PFSK-1 (cell line): Measurements from ENCODE around the gene RAP1GAP2.
A peak's percentile ranks its signal among the peaks of the same experiment; 100 is the strongest.

ENCODE experiments used
- FOXP2 ChIP-seq: optimal IDR thresholded peaks from 2 replicates; pipeline ENCODE3; 2011; ENCODE audit warnings: borderline replicate concordance, control low read depth, inconsistent platforms; ENCODE audit not compliant: insufficient read depth; ENCODE audit errors: extremely low read length, extremely low read depth
- POLR2AphosphoS5 ChIP-seq: IDR thresholded peaks from 2 replicates; pipeline ENCODE4 v1.6.1; 2012; ENCODE audit warnings: low read depth, mild to moderate bottlenecking, control low read depth, low read length, moderate library complexity
- SIN3A ChIP-seq: IDR thresholded peaks from 2 replicates; pipeline ENCODE4 v1.6.1; 2012; ENCODE audit warnings: mild to moderate bottlenecking, low read length, moderate library complexity, borderline replicate concordance; ENCODE audit not compliant: insufficient read depth
- TAF1 ChIP-seq: IDR thresholded peaks from 2 replicates; pipeline ENCODE4 v1.6.1; 2012; ENCODE audit warnings: low read length, control low read depth, borderline replicate concordance; ENCODE audit not compliant: insufficient read depth
- TF ChIP-seq, protein P1 (sequence below), 2 experiments: IDR thresholded peaks; 2 replicates each; pipeline versions ENCODE4 v1.6.1 to v1.8.0; 2011 to 2012; ENCODE audit warnings: low read depth in 2 of 2, low read length in 2 of 2, control low read depth in 1 of 2, inconsistent platforms in 1 of 2, mild to moderate bottlenecking in 1 of 2, moderate library complexity in 1 of 2; ENCODE audit not compliant: insufficient read depth in 1 of 2

- TF ChIP-seq POLR2AphosphoS5 (no peak), SIN3A (no peak), TAF1 (no peak), FOXP2 (no peak)
- TF ChIP-seq, protein P1, sequence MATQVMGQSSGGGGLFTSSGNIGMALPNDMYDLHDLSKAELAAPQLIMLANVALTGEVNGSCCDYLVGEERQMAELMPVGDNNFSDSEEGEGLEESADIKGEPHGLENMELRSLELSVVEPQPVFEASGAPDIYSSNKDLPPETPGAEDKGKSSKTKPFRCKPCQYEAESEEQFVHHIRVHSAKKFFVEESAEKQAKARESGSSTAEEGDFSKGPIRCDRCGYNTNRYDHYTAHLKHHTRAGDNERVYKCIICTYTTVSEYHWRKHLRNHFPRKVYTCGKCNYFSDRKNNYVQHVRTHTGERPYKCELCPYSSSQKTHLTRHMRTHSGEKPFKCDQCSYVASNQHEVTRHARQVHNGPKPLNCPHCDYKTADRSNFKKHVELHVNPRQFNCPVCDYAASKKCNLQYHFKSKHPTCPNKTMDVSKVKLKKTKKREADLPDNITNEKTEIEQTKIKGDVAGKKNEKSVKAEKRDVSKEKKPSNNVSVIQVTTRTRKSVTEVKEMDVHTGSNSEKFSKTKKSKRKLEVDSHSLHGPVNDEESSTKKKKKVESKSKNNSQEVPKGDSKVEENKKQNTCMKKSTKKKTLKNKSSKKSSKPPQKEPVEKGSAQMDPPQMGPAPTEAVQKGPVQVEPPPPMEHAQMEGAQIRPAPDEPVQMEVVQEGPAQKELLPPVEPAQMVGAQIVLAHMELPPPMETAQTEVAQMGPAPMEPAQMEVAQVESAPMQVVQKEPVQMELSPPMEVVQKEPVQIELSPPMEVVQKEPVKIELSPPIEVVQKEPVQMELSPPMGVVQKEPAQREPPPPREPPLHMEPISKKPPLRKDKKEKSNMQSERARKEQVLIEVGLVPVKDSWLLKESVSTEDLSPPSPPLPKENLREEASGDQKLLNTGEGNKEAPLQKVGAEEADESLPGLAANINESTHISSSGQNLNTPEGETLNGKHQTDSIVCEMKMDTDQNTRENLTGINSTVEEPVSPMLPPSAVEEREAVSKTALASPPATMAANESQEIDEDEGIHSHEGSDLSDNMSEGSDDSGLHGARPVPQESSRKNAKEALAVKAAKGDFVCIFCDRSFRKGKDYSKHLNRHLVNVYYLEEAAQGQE (IDR thresholded peaks at IDR 0.05; ENCODE audit: insufficient read depth in 1 of 2, low read depth in 2 of 2, low read length in 2 of 2), result peak in 1 of 2 experiments; percentile 16; a peak in 1 of 4 replicates
Measured at GRCh38 chr17:2825253-2825970, 29.2 kb downstream of the RAP1GAP2 start.
